HL-60 (cell line): ENCODE data around the gene CLDN6.

Experiments used
- DNase-seq, 2 experiments: peaks; one replicate each; pipeline ENCODE4 v3.0.0-alpha.2; 2010 to 2020; ENCODE audit warnings: low read depth in 1 of 2, low spot score in 1 of 2
- H3K27ac ChIP-seq: fragments of 250-450 bp; sonication (Bioruptor Pico); replicated peaks from 2 replicates; pipeline ENCODE4 v1.5.1; 2020; ENCODE audit warnings: mild to moderate bottlenecking, moderate library complexity
- H3K27me3 ChIP-seq: fragments of 250-450 bp; sonication (Bioruptor Pico); 2 replicates; pipeline ENCODE4 v1.5.1; 2021; ENCODE audit warnings: mild to moderate bottlenecking, moderate library complexity; ENCODE audit not compliant: insufficient read depth, poor library complexity, severe bottlenecking
- H3K4me3 ChIP-seq: replicated peaks from 2 replicates; pipeline ENCODE4 v1.5.1; 2011; ENCODE audit warnings: mild to moderate bottlenecking, control low read depth, low read length; ENCODE audit not compliant: insufficient read depth
- GABPA ChIP-seq: IDR thresholded peaks from 2 replicates; pipeline ENCODE4 v1.6.1; 2012; ENCODE audit warnings: low read depth
- POLR2AphosphoS5 ChIP-seq: IDR thresholded peaks from 2 replicates; pipeline ENCODE4 v1.6.1; 2012; ENCODE audit warnings: low read depth
- SPI1 ChIP-seq: IDR thresholded peaks from 2 replicates; pipeline ENCODE4 v1.6.1; 2012; ENCODE audit warnings: low read depth, mild to moderate bottlenecking, borderline replicate concordance
- TF ChIP-seq, protein P1 (sequence below): IDR thresholded peaks from 2 replicates; pipeline ENCODE4 v1.6.1; 2012; ENCODE audit warnings: low read depth; ENCODE audit not compliant: insufficient replicate concordance
- TF ChIP-seq, protein P2 (sequence below): IDR thresholded peaks from one replicate; pipeline ENCODE4 v1.5.1; 2011; ENCODE audit warnings: low read length, control low read depth, inconsistent platforms; ENCODE audit not compliant: insufficient read depth

The CLDN6 gene

DNA sequence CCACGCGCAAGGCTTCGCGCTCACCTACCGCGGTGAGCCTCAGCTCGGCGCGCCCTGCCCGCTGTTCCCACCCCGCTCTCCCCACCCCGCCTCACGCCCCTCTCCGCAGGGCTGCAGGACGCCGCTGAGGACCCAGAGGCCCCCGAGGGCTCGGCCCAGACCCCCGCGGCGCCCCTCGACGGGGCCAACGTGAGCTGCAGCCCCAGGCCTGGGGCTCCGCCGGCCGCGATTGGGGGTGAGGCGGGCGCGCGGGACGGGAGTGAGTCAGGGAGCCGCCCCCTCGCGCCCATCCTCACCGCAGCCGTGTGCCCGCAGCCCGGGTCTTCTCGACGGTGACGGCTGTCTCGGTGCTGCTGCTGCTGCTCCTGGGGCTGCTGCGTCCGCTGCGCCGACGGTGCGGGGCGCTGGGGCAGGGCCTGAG is 50.8 kb downstream of the CLDN6 start:
- no peak for DNase-seq
- Histone ChIP-seq H3K27ac (no peak overlapping the region), H3K4me3 (no peak overlapping the region), H3K27me3 (peaks cover 20% of the 10 kb centered on the region)
- TF ChIP-seq GABPA: no peak
- TF ChIP-seq SPI1: no peak
- TF ChIP-seq, protein P1, sequence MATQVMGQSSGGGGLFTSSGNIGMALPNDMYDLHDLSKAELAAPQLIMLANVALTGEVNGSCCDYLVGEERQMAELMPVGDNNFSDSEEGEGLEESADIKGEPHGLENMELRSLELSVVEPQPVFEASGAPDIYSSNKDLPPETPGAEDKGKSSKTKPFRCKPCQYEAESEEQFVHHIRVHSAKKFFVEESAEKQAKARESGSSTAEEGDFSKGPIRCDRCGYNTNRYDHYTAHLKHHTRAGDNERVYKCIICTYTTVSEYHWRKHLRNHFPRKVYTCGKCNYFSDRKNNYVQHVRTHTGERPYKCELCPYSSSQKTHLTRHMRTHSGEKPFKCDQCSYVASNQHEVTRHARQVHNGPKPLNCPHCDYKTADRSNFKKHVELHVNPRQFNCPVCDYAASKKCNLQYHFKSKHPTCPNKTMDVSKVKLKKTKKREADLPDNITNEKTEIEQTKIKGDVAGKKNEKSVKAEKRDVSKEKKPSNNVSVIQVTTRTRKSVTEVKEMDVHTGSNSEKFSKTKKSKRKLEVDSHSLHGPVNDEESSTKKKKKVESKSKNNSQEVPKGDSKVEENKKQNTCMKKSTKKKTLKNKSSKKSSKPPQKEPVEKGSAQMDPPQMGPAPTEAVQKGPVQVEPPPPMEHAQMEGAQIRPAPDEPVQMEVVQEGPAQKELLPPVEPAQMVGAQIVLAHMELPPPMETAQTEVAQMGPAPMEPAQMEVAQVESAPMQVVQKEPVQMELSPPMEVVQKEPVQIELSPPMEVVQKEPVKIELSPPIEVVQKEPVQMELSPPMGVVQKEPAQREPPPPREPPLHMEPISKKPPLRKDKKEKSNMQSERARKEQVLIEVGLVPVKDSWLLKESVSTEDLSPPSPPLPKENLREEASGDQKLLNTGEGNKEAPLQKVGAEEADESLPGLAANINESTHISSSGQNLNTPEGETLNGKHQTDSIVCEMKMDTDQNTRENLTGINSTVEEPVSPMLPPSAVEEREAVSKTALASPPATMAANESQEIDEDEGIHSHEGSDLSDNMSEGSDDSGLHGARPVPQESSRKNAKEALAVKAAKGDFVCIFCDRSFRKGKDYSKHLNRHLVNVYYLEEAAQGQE: no peak
- TF ChIP-seq, protein P2, sequence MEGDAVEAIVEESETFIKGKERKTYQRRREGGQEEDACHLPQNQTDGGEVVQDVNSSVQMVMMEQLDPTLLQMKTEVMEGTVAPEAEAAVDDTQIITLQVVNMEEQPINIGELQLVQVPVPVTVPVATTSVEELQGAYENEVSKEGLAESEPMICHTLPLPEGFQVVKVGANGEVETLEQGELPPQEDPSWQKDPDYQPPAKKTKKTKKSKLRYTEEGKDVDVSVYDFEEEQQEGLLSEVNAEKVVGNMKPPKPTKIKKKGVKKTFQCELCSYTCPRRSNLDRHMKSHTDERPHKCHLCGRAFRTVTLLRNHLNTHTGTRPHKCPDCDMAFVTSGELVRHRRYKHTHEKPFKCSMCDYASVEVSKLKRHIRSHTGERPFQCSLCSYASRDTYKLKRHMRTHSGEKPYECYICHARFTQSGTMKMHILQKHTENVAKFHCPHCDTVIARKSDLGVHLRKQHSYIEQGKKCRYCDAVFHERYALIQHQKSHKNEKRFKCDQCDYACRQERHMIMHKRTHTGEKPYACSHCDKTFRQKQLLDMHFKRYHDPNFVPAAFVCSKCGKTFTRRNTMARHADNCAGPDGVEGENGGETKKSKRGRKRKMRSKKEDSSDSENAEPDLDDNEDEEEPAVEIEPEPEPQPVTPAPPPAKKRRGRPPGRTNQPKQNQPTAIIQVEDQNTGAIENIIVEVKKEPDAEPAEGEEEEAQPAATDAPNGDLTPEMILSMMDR: no peak
- TF ChIP-seq POLR2AphosphoS5: no peak

DNA sequence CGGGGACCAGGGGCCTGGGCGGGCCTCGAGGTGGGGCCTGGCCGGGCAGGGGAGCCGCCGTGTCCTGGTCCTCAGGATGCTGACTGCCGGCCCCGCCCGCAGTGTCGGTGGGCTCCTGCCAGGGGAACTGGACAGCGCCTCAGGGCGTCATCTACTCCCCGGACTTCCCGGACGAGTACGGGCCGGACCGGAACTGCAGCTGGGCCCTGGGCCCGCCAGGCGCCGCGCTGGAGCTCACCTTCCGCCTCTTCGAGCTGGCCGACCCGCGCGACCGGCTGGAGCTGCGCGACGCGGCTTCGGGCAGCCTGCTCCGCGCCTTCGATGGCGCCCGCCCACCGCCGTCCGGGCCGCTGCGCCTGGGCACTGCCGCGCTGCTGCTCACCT is 51.2 kb downstream of the CLDN6 start:
- Histone ChIP-seq H3K27ac (no peak overlapping the region), H3K27me3 (peaks cover 24% of the 10 kb centered on the region), H3K4me3 (no peak overlapping the region)
- TF ChIP-seq, protein P2: no peak
- TF ChIP-seq POLR2AphosphoS5 (no peak), GABPA (no peak), SPI1 (no peak)
- TF ChIP-seq, protein P1: no peak
- DNase-seq: no peak

- no peak for TF ChIP-seq POLR2AphosphoS5
- TF ChIP-seq, protein P2: no peak
- TF ChIP-seq, protein P1: no peak
- Histone ChIP-seq H3K27ac (no peak overlapping the region), H3K27me3 (peaks cover 25% of the 10 kb centered on the region), H3K4me3 (no peak overlapping the region)
- DNase-seq: no peak
Observed at GRCh38 chr16:2966043-2966807, 51.8 kb downstream of the CLDN6 start.
